ENCODE data around the gene FCMR.
A peak's percentile ranks its signal among the peaks of the same experiment; 100 is the strongest.
"Not testable (repeated sequence)": the region's sequence is repeated elsewhere in the genome, so short reads cannot be mapped to it uniquely, and the experiment has no call there.

The FCMR gene

GRCh38 chr1:206867239-206867638 lies 54.5 kb downstream of the FCMR start:
- DNase-seq: no peak

- no peak for DNase-seq
Measured at GRCh38 chr1:206866062-206866461, 55.7 kb downstream of the FCMR start.

DNA sequence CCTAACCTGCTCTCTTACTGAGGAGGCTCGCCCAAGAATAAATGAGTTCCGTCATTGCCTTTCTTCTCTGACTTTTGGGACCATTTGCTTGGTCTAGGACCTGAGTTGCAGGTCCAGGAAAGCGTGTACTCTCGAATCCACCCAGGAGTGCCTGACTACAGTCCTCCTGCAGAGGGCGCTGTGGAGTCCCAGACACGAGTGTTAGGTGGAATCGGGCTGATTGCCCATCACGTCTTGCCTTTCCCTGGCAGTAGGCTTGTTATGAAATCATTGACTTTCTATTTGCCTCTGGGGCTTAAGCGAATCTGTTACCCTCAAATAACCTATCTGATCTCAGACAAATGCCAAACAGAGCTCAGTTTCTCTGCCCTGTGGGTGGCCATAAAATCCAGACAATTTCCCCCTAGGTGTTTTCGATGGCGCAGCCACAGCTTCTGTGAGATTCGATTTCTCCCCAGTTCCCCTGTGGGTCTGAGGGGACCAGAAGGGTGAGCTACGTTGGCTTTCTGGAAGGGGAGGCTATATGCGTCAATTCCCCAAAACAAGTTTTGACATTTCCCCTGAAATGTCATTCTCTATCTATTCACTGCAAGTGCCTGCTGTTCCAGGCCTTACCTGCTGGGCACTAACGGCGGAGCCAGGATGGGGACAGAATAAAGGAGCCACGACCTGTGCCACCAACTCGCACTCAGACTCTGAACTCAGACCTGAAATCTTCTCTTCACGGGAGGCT lies 56.6 kb downstream of the FCMR start, which contains the start of gene IL20:
IL20 (plus strand) TSS at position 685 of the 733 bp plus-strand sequence. CDS start 230 bp downstream, outside the sequence.
- peak; percentile 92 for DNase-seq

GRCh38 chr1:206863266-206863665 lies 58.5 kb downstream of the FCMR start:
- no peak for DNase-seq

- DNase-seq: no peak
Measured at GRCh38 chr1:206860165-206860564, 61.6 kb downstream of the FCMR start.

DNA sequence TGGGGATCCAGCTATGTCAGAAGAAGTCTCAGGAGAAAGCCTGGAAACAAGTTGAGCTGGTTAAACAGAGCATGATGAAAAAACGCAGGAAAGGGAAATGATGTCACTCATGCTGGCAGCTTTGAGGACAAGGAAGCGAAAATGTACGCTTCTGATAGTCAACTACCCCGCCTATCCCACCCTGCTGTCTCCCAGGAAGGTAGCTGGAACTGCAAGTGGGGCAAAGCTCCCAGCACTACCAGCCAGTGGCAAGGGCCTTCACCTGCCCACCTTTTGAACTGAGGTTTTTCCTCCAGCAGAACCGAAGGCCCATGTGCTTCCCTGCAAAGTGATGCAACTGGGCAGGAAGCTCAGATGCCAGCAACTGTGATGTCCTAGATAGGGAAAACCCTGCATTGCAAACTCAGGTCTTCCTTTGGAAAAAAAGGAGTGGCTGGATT lies 62.6 kb downstream of the FCMR start:
- DNase-seq: peak; percentile 27

DNA sequence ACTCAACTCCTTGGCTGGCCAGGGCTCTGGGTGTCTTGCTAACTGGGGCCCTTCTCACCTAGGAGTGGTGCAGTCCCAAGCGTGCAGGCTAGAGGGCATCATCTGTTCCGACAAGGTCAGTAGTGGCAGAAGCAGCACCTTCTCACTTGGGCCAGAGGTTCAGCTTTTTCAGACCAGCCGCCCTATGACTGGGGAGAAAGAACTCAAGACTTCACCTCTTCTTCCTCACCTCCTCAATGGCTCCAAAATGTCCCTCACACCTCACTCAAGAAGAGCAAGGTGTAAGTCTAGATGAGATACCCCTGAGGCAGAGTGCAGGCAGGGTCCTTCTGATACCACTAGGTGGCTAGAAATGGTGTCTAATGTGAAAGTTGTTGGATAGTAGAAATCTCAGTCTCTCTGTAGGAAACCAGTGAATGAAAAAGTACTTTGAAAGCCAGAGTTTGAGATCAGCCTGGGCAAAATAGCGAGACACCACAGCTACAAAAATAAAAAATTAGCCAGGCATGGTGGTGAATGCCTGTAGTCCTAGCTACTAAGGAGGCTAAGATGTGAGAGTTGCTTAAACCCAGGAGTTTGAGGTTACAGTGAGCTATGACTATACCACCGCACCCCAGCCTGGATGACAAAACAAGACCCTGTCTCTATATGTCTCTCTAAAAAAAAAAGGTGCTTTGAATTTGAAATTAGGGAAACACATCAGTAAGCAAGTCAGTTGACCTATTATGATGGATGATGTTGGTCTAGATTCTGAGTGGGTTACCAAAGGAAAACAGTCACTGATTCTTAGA lies 64.9 kb downstream of the FCMR start:
- DNase-seq: peak; percentile 34

- no peak for DNase-seq
Measured at GRCh38 chr1:206855859-206856258, 65.9 kb downstream of the FCMR start.

- DNase-seq: no peak
Measured at GRCh38 chr1:206854401-206855129, 67.2 kb downstream of the FCMR start.

DNA sequence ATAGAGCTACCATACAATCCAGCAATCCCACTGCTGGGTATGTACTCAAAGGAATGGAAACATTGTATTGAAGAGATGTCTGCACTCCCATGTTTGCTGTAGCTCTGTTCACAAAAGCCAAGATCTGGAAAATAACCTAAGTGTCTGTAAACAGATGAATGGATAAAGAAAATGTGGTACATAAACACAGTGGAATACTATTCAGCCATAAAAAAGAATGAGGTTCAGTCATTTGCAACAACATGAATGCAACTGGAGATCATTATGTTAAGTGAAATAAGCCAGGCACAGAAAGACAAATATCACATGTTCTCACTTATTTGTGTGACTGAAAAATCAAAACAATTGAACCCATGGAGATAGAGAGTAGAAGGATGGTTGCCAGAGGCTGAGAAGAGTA lies 68.0 kb downstream of the FCMR start:
- DNase-seq: not testable (repeated sequence)

Data from CD4-positive, alpha-beta T cell treated with Interleukin-6 for 4 hours (primary cell).